Pons (tissue), 1 donor: Measurements from ENCODE around the gene ADGRL3.

ENCODE experiments used
- DNase-seq: peaks from one replicate; pipeline ENCODE4 v3.0.0-alpha.2; 2016; ENCODE audit warnings: low spot score

ADGRL3 gene

GRCh38 chr4:61200187-61200915 lies at the start of gene ADGRL3:
ADGRL3 (plus strand) TSS chr4:61200326.
- DNase-seq, result peak; percentile 36

GRCh38 chr4:61152433-61152832 lies 47.7 kb upstream of the ADGRL3 start:
- no peak for DNase-seq

- DNase-seq, result no peak
Measured at GRCh38 chr4:61160478-61160877, 39.6 kb upstream of the ADGRL3 start.

- DNase-seq, result no peak
Measured at GRCh38 chr4:61162116-61162515, 38.0 kb upstream of the ADGRL3 start.

- no peak for DNase-seq
Measured at GRCh38 chr4:61173799-61174198, 26.3 kb upstream of the ADGRL3 start.

- no peak for DNase-seq
Measured at GRCh38 chr4:61175495-61175894, 24.6 kb upstream of the ADGRL3 start.

GRCh38 chr4:61177367-61177766 lies 22.8 kb upstream of the ADGRL3 start:
- DNase-seq, result no peak

- no peak for DNase-seq
Measured at GRCh38 chr4:61180405-61180804, 19.7 kb upstream of the ADGRL3 start.

- DNase-seq, result no peak
Measured at GRCh38 chr4:61182915-61183314, 17.2 kb upstream of the ADGRL3 start.

- no peak for DNase-seq
Measured at GRCh38 chr4:61185288-61185687, 14.8 kb upstream of the ADGRL3 start.

- DNase-seq, result no peak
Measured at GRCh38 chr4:61192392-61192791, 7.7 kb upstream of the ADGRL3 start.

- no peak for DNase-seq
Measured at GRCh38 chr4:61193863-61194262, 6.3 kb upstream of the ADGRL3 start.

- DNase-seq, result no peak
Measured at GRCh38 chr4:61194571-61194970, 5.6 kb upstream of the ADGRL3 start.

GRCh38 chr4:61195101-61195500 lies 5.0 kb upstream of the ADGRL3 start:
- no peak for DNase-seq

GRCh38 chr4:61198686-61199085 lies 1.4 kb upstream of the ADGRL3 start:
- no peak for DNase-seq

- DNase-seq, result peak; percentile 43
Measured at GRCh38 chr4:61199873-61200186, 296 bp upstream of the ADGRL3 start.

- peak; percentile 54 for DNase-seq
Measured at GRCh38 chr4:61200916-61201526, 895 bp downstream of the ADGRL3 start.

- peak; percentile 43 for DNase-seq
Measured at GRCh38 chr4:61201561-61201960, 1.4 kb downstream of the ADGRL3 start.

GRCh38 chr4:61201961-61202637 lies 2.0 kb downstream of the ADGRL3 start:
- peak; percentile 56 for DNase-seq

GRCh38 chr4:61202638-61203435 lies 2.7 kb downstream of the ADGRL3 start:
- peak; percentile 78 for DNase-seq

GRCh38 chr4:61203436-61203790 lies 3.3 kb downstream of the ADGRL3 start:
- DNase-seq, result no peak

GRCh38 chr4:61204353-61205060 lies 4.4 kb downstream of the ADGRL3 start:
- peak; percentile 74 for DNase-seq
